Raji (cell line): ENCODE measurements around the gene TMEM247.

Source experiments
- POLR2A ChIP-seq: IDR thresholded peaks from 2 replicates; pipeline ENCODE4 v1.6.1; 2011; ENCODE audit warnings: low read depth, low read length, control low read depth; ENCODE audit not compliant: insufficient read depth

The TMEM247 gene

DNA sequence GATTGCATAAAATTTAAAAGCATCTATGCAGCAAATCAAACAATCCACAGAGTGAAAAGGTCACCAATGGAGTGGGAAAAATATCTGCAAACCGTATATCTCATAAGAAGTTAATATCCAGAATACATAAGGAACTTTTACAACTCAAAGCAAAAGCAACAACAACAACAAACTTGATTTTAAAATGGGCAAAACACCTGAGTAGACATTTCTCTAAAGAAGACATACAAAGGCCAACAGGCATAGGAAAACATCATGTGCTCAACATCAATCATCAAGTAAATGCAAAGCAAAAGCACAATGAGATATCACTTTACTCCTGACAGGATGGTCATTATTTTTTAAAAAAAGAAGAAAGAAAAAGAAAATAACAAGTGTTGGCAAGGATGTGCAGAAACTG is 38.1 kb downstream of the TMEM247 start:
- TF ChIP-seq POLR2A = no peak

DNA sequence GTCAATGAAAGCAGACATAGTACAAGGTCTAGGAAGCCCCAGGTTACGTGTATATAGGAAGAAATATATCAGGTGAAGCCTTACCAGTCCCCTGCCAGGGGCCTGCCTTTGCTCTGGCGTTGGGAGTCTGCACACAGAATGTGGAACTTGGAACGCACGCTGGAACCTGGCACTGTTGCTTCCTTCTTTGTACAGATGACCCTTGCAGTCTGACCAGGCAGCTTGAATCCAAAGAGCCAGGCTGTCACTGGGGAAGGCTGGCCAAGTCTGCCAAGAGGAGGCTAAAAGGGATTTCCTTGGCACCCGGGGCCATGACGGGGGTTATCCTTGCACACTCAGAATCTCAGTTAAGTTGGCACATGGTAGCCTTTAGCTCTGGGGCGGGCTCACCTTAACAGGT is 39.5 kb downstream of the TMEM247 start:
- TF ChIP-seq POLR2A = no peak

DNA sequence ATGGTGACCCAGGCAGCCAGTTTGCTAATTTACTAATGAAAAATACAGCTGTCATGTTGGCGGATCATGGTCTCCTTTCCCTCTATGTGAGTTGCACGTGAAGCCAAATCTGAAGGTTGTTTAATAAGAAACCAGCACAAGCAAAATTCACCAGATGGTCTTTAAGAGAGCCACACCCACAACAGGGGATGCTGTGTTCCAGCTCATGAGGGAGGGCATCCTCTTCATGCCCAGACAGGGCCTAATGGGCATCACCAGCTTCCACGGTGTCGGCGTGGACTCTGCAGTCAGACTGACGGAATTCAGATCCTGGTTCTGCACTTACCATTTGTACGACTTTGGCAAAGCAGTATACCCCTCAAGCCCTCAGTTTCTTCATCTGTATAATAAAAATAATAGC is 39.9 kb downstream of the TMEM247 start:
- TF ChIP-seq POLR2A = no peak

DNA sequence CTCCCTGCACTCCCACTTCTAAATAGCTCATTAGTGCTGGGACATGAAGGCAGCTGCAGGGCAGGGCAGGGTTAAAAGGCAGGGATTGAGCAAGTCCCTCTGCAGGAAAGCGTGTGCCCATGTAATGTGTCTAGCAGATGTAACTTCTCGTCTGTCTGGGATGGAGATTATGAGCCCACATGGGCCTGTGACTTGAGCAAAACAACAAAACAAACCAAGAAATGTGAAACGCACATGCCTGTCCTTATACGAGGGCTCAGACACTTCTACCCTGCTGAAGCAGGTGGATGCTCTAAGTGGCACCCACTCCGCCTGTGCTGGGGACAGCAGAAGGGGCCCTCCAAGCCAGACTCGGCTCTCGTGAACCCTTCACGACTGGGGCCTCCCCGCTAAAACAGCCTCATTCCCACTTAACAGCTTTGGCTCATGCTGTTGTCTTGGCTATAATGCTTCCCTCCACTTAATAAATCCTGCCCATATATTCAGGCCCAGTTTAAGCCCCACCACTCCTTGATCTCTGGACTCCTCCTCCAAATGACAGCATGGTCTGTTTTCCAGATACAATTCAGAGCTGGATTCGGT is 40.9 kb downstream of the TMEM247 start:
- TF ChIP-seq POLR2A = no peak

DNA sequence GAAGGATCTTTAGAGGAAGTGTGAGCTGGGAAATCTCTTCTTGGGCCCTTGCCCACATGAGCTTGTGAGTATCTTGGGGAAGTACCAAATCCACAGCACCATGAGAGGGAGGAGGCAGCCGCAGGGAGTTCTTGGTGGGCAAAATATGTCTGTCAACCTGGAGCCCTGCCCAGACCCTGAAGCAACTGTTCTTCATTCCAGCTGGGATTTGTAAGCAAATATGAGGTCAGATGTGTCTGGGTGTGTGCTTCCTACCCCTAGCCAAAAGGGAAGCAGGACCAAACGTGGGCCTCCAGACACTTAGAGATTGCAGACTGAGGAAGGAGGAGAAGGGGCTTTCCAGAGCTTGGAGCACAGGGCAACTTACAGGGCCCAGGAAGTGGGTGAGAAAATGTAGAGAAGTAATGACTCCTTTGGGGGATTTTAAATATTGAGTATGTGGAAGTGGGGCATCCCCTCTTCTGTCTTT is 41.9 kb downstream of the TMEM247 start:
- no peak for TF ChIP-seq POLR2A

DNA sequence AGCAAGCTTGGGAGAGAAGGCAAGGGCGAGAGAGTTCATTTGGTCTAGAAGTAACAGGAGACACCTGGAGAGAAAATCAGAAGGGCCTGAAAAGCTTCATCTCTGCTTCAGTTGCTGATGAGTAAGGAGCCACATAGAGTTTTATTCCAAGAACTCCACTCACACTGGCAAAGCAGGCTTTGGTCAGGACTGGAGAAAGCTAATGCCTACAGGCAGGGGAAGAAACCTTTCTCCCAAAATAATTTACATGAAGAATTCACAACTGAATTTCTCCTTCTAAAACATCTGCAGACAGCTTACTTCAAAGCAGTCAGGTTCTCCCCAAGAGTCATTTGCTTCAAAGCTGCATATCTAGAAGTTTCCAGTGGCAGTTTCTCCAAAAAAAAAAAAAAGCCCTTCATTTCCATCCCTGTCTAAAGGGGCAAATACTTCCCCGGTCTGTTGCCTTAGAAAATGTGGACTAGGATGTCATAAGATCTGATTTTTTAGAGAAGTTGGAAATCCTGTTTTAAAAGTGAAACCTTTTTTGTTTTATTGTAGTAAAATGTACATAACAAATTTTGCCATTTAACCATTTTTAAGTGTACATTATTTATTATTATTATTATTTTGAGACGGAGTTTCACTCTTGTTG is 46.3 kb downstream of the TMEM247 start:
- TF ChIP-seq POLR2A = no peak

DNA sequence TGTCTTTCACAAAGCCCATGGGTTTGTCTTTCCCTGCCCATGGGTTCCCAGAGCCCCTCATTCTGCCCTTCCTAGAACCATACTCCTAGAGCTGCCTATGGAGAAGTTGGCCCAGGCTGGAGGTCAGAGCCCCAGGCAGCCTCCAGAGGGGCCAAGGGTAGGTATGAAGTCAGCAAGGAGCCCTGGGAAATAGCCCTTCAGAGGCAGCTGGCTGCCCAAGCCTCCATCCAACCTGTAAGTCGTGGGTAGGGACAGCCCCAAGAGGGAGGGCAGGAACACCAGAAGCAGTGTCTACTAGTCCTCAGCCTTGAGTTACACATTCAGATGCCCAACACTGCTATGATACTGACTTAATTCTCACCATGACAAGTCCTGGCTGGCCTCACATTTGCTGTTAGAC is 49.5 kb downstream of the TMEM247 start:
- TF ChIP-seq POLR2A = no peak

DNA sequence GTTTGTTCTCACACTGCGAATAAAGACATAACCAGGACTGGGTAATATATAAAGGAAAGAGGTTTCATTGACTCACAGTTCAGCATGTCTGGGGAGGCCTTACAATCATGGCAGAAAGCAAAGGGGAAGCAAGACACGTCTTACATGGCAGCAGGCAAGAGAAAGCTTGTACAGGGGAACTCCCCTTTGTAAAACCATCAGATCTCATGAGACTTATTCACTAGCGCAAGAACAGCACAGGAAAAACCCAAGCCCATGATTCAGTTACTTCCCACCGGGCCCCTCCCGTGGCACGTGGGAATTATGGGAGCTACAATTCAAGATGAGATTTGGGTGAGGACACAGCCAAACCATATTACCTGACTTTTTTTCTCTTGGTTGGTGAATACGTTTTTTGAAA is 51.3 kb downstream of the TMEM247 start:
- no peak for TF ChIP-seq POLR2A

DNA sequence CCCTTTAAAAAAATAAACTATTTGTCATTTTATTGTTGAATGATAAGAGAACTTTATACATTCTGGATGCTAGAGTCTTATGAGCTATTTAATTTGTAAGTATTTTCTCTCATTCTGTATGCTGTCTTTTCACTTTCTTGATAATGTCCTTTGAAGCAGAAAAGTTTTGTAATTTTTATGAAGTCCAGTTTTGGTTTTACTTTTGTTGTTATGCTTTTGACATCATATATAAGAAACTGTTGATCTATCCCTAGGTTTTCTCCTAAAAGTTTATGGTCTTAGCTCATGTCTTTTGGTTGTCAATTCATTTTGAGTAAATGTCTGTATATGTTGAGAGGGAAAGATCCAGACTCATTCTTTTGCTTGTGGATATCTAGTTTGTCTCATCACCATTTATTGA is 52.5 kb downstream of the TMEM247 start:
- TF ChIP-seq POLR2A = no peak
